ENCODE results near the gene B3GNT5. TPM values are rescaled to one million over a fixed set of nuclear protein-coding genes. Genes with fewer than 3 reads are reported as not detected.

The B3GNT5 gene
- total RNA-seq, 1 experiment from 2014 or later: 18.0 TPM

DNA sequence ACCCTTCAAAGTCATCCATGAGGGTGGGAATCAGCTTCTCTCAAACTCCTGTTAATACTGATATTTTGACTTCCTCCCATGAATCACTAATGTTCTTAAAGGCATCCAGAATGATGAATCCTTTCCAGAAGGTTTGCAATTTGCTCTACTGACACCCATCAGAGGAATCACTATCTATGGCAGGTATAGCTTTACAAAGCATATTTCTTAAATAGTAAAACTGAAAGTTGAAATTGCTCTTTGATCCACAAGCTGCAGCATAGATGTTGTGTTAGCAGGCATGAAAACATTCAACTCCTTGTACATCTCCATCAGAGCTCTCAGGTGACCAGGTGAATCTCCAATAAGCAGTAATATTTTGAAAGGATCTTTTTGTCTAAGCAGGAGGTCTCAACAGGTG, 66.3 kb downstream of the B3GNT5 start:
- no peak for DNase-seq (ENCODE audit: low spot score)

Other genes with a start within 250 kb of the B3GNT5 start
- 22.0 and 24.1 TPM in 2 replicates for gene MCCC1, start 153.8 kb upstream of the B3GNT5 start, total RNA-seq (2014; rRNA removed; shearing (Covaris generic))
- 0.12 TPM in 1 of 2 replicates, not detected in the other for gene LAMP3, start 90.5 kb upstream of the B3GNT5 start, total RNA-seq (2014; rRNA removed; shearing (Covaris generic))
- gene MCF2L2, start 175.4 kb downstream of the B3GNT5 start, total RNA-seq (2014; rRNA removed; shearing (Covaris generic)): 0.22 and 0.41 TPM in 2 replicates

Data from A172 (cell line).